ENCODE data around the gene RPUSD1.
"Not testable (repeated sequence)": the region's sequence is repeated elsewhere in the genome, so short reads cannot be mapped to it uniquely, and the experiment has no call there.

GRCh38 chr16:836822-837221 lies 48.6 kb upstream of the RPUSD1 start:
- not testable (repeated sequence) for TF ChIP-seq CTCF, POLR2A, POLR2AphosphoS5, EP300 (IDR thresholded peaks at IDR 0.05)

All from upper lobe of left lung (tissue), 4 donors.